GM21717 (cell line): ENCODE data around the gene CT83.

ENCODE experiments used
- ATAC-seq: cut with Tn5 transposase; IDR thresholded peaks from one replicate; pipeline ENCODE4 v1.9.1; 2021; ENCODE audit warnings: mild to moderate bottlenecking, moderate library complexity; ENCODE audit not compliant: unreplicated experiment

CT83 gene, protein sequence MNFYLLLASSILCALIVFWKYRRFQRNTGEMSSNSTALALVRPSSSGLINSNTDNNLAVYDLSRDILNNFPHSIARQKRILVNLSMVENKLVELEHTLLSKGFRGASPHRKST

DNA sequence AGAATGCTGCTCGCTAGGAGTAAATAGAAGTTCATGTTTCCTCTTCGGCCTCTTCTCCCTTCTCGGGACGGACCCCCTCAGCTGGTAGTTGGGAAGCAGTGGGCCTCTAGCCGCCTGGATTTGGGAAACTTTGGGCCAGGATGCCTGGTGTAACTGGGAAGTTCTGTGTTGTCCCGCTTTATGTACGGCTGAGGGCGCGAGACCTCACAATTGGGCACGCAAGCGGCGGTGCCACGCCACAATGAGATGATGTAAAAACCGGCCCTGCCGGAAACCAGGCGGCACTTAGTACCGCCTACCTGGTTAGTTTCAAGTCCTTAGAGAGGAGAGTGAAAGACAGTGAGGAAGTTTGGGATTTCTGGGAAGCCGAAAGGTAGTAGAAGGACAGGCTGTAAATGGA is at the start of gene CT83:
Gene CT83 (minus strand): TSS at position 155 of the 400 bp plus-strand sequence. CDS start 120 bp downstream, at position 35.
- ATAC-seq: no peak

DNA sequence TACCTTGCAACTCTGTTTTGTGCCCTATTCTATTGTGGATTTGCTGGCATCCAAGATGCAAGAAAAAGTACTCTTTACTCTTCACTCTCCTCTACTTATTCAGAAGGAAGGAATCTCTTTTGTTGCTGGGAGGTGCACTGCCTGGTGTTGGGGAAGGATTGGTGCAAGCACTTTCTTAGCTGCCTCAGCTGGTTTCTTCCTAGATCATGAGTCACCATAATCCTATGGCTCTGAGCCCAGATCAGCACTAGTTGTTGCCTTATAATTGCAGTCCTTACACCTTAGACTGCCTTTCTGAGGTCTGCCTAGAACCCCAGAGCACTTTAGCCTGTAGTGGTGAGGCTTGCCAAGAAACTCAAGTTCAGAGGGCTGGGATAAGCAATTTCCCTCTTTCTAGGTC is 37.0 kb upstream of the CT83 start:
- ATAC-seq: no peak

DNA sequence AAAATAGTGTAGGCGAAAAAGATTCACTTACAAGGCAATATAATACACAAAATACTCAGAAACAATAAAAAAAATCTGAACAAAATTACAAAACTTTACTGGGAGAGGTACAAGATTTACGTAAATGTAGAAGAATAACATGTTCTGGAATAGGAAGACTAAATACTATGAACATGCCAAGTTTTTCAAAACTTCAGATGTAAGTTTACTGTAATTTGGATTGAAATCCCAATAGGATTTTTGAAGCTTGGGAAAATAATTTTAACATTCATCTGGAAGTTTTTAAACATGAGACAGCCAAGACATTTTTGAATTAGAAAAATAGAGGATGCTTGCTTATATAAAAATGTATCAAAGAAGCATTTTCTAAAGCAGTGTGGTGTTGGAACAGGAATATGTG is 30.5 kb upstream of the CT83 start:
- no peak for ATAC-seq

DNA sequence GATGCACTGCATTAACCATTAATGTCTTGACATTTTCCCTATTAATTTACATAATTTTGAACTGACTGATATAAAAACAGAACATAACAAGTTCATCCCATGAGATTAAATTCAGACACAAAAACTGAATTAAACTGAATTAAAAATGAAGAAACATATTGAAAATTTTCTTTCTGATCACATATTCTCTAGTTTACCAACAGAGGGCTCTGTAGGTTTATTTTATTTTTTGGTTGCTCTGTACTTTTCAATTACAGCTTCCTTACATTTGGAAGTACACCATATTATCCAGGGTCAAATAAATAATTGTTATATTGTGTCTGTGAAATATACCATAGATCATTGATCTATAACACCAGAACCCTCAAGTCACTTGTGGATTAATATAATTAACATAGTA is 27.3 kb upstream of the CT83 start:
- ATAC-seq: no peak

DNA sequence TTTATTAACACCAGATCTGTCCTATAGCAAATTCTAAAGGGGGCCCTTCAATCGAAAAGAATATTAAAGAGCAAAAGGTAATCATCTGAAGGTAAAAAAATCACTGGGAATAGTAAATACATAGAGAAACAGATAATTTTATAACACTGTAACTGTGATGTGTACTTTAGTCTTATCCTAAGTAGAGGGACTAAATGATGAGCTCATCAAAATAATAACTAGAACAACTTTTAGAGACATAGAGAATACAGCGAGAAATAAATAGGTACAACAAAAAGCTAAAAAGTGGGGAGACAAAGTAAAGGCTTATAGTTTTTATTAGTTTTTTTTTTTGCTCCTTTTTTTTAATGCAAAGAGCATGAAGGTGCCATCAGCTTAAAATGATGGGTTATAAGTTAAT is 17.3 kb upstream of the CT83 start:
- ATAC-seq: no peak

DNA sequence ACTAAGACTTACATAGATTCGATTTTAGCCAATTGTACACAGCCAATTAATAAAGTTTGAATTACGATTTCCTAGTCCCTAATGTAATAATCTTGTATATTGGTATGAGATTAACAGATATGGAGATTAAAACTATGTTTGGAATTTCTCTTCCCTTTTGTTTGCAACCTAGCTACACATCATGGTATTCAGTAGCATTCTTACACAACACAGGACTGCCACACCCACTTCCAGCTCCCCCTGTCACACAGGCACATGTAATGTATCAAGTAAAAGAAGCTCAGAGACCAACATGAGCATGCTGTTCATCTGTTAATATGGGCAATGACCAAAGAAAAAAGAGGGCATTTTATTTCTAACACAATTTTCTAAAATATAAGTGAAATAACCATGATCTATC is 13.6 kb downstream of the CT83 start:
- no peak for ATAC-seq

DNA sequence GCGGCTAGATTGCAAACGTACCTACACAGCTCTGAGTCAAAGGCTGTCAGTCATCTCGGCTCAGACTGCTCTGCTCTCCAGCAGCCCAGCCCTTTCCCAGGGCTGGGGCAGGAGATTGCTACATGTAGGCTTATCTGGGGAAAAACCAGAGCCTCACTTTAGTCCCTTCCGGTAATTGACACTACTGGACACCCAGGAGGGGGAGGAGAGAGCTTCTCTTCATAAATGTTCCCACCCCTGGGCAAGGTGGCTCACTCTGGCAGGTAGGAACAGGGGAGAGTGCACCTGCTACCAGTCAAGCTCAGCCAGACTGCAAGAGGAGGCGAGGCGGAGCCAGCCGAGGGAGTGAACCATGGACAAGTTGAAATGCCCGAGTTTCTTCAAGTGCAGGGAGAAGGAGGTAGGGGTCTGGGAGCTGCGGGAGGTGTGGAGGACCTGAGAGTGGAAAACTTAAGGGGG is 26.4 kb downstream of the CT83 start, which contains the start of gene SLC6A14:
Gene SLC6A14 (plus strand): TSS at position 249 of the 459 bp plus-strand sequence. CDS start 104 bp downstream, at position 353.
- no peak for ATAC-seq

DNA sequence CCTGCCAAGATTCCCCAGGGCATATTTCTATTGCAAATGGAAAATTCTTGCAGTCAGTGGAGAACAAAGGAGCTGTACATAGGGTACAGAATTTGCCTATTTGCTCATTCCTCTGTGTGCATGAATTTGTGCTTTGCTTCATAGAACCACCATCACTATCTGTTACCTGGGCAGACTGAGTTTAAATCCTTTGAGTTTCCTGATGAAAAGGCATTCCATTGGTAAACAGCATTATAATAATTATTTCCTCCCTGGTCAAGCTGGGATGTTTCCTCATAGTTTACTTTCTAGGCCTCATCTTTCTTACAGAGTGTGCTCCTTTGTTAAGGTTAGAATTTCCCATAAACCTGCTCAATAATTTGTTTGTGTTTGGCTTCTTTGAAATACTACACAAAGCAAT is 27.2 kb downstream of the CT83 start:
- no peak for ATAC-seq

DNA sequence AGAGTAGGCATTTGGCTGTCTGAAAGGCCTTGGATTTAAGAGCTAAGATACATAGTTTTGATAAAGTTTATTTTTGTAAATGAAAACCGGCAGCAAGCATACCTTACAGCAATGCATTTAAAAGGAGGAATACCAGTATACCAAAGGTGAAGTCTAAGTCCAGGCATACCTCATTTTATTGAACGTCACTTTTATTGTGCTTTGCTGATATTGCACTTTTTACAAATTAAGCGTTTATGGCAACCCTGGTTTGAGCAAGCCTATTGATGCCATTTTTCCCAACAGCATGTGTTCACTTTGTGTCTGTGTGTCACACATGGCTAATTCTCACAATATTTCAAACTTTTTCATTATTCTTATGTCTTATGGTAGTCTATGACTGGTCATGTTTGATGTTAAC is 34.8 kb downstream of the CT83 start:
- no peak for ATAC-seq

DNA sequence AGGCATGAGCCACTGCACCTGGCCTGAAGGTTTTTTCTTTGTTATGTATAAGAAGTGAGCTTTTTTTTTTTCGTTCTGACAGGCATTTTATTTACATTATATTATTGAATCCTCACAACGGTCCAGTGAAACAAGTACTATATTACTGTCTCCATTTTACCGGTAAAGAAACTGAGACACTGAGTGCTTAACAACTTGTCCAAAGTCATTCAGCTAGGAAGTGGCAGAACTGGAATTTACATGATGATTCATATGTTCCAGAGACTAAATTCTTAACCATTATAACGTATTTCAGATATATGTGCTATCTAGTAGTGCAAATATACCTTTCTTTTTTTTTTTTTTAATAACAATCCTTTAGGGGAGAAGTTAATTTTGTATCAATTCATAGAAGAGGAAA is 44.8 kb downstream of the CT83 start:
- no peak for ATAC-seq

DNA sequence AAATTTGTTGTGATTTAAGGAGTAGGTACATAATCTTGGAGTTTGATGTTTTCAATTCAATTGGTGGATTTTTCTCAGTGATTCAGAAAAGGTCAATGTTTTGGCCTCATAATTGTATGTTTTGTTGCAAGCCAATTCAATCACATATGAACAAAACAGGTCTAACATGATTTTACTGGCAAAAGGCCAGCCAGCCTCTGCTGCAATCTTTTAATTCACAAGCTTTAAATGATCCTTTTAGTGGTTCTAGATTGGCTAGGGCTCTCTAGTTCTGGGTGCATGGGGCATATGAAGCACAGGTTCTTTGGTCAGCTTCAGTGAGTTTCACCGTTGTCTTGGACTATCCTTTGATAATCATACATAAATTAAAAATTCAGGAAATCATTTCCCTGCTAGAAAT is 45.6 kb downstream of the CT83 start:
- ATAC-seq: no peak

DNA sequence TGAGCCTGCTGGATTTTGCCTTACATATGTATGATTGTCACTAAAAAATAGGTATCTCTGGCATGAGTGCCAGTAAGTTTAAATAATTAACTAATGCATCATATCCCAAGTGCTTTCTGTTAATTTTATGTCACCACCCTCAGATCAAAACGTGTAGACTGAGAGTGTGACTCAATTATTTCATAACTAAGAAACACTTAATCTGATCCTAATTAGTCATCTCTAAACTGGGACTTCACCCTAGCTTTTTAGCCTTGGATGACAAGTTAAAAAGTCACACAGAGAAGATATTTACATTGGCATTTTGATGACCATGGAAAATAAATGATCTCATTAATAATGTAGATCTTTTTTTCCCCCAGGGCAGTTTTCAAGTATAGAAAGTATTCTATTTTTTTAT is 49.5 kb downstream of the CT83 start:
- no peak for ATAC-seq
